KMS-11 (cell line): ENCODE data around the gene TXLNB.

Experiments
- H2AFZ ChIP-seq: fragments of 200-600 bp; sonication (generic); 2 replicates; pipeline ENCODE4 v1.6.1; 2016; ENCODE audit warnings: antibody characterized with exemption, mixed run types, low read depth
- H3K27ac ChIP-seq: fragments of 200-600 bp; sonication (generic); 2 replicates; pipeline ENCODE4 v1.6.1; 2016; ENCODE audit warnings: mild to moderate bottlenecking, mixed run types
- H3K27me3 ChIP-seq: fragments of 200-600 bp; sonication (generic); 2 replicates; pipeline ENCODE4 v1.6.1; 2017; ENCODE audit warnings: mild to moderate bottlenecking, low read depth, mixed run types, moderate library complexity; ENCODE audit not compliant: insufficient read depth
- H3K36me3 ChIP-seq: fragments of 200-600 bp; sonication (generic); 2 replicates; pipeline ENCODE4 v1.6.1; 2017; ENCODE audit warnings: mild to moderate bottlenecking, mixed run types; ENCODE audit not compliant: insufficient read depth
- H3K4me1 ChIP-seq: fragments of 200-600 bp; sonication (generic); 2 replicates; pipeline ENCODE4 v1.6.1; 2016; ENCODE audit warnings: mild to moderate bottlenecking, low read depth, mixed run types; ENCODE audit not compliant: poor library complexity, severe bottlenecking
- H3K4me2 ChIP-seq: fragments of 200-600 bp; sonication (generic); 2 replicates; pipeline ENCODE4 v1.7.0; 2016; ENCODE audit warnings: mild to moderate bottlenecking, mixed run types
- H3K4me3 ChIP-seq: fragments of 200-600 bp; sonication (generic); IDR thresholded peaks from 2 replicates; pipeline ENCODE4 v1.6.1; 2017; ENCODE audit warnings: low read depth, low read length, mixed read lengths; ENCODE audit not compliant: insufficient read depth
- H3K79me2 ChIP-seq: fragments of 200-600 bp; sonication (generic); 2 replicates; pipeline ENCODE4 v1.6.1; 2016; ENCODE audit warnings: low read depth, mixed run types; ENCODE audit not compliant: insufficient read depth
- H3K9ac ChIP-seq: fragments of 200-600 bp; sonication (generic); 2 replicates; pipeline ENCODE4 v1.6.1; 2016; ENCODE audit warnings: mild to moderate bottlenecking, mixed run types
- H4K20me1 ChIP-seq: fragments of 200-600 bp; sonication (generic); 2 replicates; pipeline ENCODE4 v1.6.1; 2016; ENCODE audit warnings: mild to moderate bottlenecking, mixed run types; ENCODE audit not compliant: insufficient read depth
- TF ChIP-seq, protein P1 (sequence below): fragments of 200-600 bp; sonication (generic); conservative IDR thresholded peaks from 2 replicates; pipeline ENCODE4 v1.6.1; 2017; ENCODE audit warnings: low read depth, mild to moderate bottlenecking, antibody characterized with exemption, low read length, moderate library complexity, mixed read lengths

TXLNB gene

DNA sequence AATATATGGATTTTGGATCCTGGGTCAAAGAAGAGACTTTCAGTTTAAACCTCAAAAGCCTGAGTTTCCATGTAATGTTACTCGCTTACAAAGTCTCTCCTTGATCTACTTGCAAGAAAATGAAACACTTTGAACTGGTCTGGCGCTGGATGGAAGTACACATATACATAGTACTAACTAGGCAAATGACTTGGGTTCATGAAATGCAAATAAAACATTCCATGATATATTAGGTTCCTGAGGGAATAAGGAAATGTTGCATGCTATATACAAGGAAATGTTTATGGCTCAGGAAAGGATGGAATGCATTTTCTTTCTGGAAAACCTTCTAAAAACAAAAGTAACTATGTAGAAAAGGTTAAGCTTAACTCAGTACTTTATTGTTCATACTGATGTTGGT lies 11.4 kb upstream of the TXLNB start:
- Histone ChIP-seq H3K9ac (no peak overlapping the region), H2AFZ (no peak overlapping the region), H3K4me2 (no peak overlapping the region), H3K4me3 (no peak overlapping the region), H3K79me2 (no peaks in the 10 kb centered on the region), H4K20me1 (no peaks in the 10 kb centered on the region), H3K27me3 (no peaks in the 10 kb centered on the region), H3K4me1 (peaks cover 8% of the 10 kb centered on the region), H3K36me3 (no peaks in the 10 kb centered on the region), H3K27ac (no peak overlapping the region)
- TF ChIP-seq, protein P1, sequence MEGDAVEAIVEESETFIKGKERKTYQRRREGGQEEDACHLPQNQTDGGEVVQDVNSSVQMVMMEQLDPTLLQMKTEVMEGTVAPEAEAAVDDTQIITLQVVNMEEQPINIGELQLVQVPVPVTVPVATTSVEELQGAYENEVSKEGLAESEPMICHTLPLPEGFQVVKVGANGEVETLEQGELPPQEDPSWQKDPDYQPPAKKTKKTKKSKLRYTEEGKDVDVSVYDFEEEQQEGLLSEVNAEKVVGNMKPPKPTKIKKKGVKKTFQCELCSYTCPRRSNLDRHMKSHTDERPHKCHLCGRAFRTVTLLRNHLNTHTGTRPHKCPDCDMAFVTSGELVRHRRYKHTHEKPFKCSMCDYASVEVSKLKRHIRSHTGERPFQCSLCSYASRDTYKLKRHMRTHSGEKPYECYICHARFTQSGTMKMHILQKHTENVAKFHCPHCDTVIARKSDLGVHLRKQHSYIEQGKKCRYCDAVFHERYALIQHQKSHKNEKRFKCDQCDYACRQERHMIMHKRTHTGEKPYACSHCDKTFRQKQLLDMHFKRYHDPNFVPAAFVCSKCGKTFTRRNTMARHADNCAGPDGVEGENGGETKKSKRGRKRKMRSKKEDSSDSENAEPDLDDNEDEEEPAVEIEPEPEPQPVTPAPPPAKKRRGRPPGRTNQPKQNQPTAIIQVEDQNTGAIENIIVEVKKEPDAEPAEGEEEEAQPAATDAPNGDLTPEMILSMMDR: no peak

DNA sequence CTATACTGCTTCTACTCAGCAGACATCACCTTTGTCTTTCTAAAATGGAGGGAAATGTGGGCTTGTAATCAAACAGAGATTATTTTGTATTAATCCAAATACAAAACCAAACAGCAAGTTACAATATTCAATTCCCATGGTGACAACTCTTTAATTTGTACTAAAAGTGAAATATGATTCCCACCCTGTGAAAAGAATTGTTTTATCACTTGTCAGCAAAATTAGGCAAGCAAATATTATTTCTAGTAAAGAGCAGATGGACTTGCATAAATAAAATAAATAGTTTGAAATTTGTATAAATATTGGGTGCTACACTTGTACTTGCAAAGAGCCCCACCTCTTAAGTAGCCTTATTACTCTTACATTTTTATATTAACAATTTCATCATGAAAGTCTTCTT lies 6.1 kb upstream of the TXLNB start:
- no peaks in the 10 kb centered on the region for H4K20me1 ChIP-seq
- peaks cover 24% of the 10 kb centered on the region for H3K4me1 ChIP-seq
- TF ChIP-seq, protein P1: no peak
- H3K4me2 ChIP-seq: no peak overlapping the region
- H3K79me2 ChIP-seq: no peaks in the 10 kb centered on the region
- no peak overlapping the region for H3K27ac ChIP-seq
- H3K4me3 ChIP-seq: no peak overlapping the region
- no peaks in the 10 kb centered on the region for H3K36me3 ChIP-seq
- no peak overlapping the region for H2AFZ ChIP-seq
- H3K27me3 ChIP-seq: no peaks in the 10 kb centered on the region
- no peak overlapping the region for H3K9ac ChIP-seq

DNA sequence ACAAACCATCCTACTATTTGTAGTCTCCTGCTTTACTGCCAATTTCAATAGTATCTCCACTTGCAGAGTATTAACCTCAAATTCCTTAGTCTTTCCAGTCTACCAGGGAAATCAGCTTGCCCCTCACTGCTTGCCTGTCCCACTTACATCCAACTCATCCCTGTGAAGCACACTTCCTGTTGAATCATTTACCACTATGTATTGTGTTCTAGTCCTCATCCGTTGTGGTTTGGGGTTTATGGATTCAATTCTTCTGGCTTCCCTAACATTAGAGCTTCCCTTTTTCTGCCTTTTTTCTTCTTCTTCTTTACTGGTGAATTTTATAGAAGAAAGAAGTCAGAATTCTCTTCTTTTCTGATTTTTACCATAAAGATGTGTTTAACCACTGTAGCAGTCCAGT lies 5.1 kb upstream of the TXLNB start:
- Histone ChIP-seq H3K27ac (no peak overlapping the region), H3K36me3 (no peaks in the 10 kb centered on the region), H3K9ac (no peak overlapping the region), H3K4me1 (peaks cover 32% of the 10 kb centered on the region), H3K4me3 (no peak overlapping the region), H3K4me2 (no peak overlapping the region), H3K27me3 (no peaks in the 10 kb centered on the region), H2AFZ (no peak overlapping the region), H3K79me2 (no peaks in the 10 kb centered on the region), H4K20me1 (no peaks in the 10 kb centered on the region)
- TF ChIP-seq, protein P1: no peak

DNA sequence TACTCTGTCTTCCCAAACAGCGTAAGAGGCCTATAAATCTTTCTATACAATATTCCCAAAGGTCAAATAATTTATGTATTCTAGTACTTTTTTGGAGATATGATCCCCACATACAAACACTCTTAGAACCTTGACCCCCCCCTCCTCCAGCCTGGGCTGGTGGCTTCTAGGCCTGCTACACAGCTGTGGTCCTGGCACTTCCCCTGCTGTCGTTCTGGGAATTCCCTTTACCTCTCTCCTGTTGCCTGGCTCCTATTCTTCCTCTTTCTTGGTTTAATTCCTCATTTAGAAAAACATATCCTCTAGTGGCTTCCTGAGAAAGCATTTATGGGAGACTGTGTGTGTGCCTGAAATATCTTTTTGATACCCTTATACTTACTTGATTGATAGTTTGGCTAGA lies 4.1 kb upstream of the TXLNB start:
- H3K4me2 ChIP-seq: no peak overlapping the region
- peaks cover 32% of the 10 kb centered on the region for H3K4me1 ChIP-seq
- TF ChIP-seq, protein P1: no peak

More for the DNA sequence above, 4.1 kb upstream of the TXLNB start:
- Histone ChIP-seq H3K27me3 (no peaks in the 10 kb centered on the region), H3K27ac (no peak overlapping the region), H3K36me3 (no peaks in the 10 kb centered on the region), H4K20me1 (no peaks in the 10 kb centered on the region), H3K9ac (no peak overlapping the region), H3K79me2 (no peaks in the 10 kb centered on the region), H2AFZ (no peak overlapping the region), H3K4me3 (no peak overlapping the region)
